Kidney (tissue), 14 donors: ENCODE results near the gene INPP5D. TPM values are rescaled to one million over a fixed set of nuclear protein-coding genes. Genes with fewer than 3 reads are reported as not detected.

ENCODE experiments used
- DNase-seq, 5 donors: peaks; one replicate each; pipeline ENCODE4 v3.0.0-alpha.2; 2013 to 2020
- FAIRE-seq: peaks from 2 replicates; lab custom pipeline; 2012; peaks lifted over from hg19 to GRCh38; lab: Jason Lieb, UNC
- H3K27ac ChIP-seq, 2 donors: one replicate each; pipeline ENCODE4 v1.7.0; 2013; ENCODE audit warnings: low read depth in 2 of 2, low read length in 2 of 2, inconsistent platforms in 1 of 2
- H3K27me3 ChIP-seq: one replicate; pipeline ENCODE4 v1.7.1; 2013; ENCODE audit warnings: low read length, inconsistent platforms; ENCODE audit not compliant: control insufficient read depth, insufficient read depth
- H3K36me3 ChIP-seq, 3 donors: one replicate each; pipeline versions ENCODE4 v1.7.0 to v1.7.1; 2013; ENCODE audit warnings: low read length in 3 of 3, control low read depth in 1 of 3, inconsistent platforms in 1 of 3; ENCODE audit not compliant: insufficient read depth in 3 of 3, control insufficient read depth in 2 of 3
- H3K4me1 ChIP-seq, 3 donors: one replicate each; pipeline versions ENCODE4 v1.7.0 to v1.7.1; 2013; ENCODE audit warnings: low read length in 3 of 3, inconsistent platforms in 1 of 3, low read depth in 1 of 3; ENCODE audit not compliant: control insufficient read depth in 2 of 3, insufficient read depth in 2 of 3
- H3K4me3 ChIP-seq, 3 donors: one replicate each; pipeline versions ENCODE4 v1.7.0 to v1.8.1; 2013; ENCODE audit warnings: low read length in 3 of 3, control low read depth in 1 of 3, inconsistent platforms in 1 of 3
- H3K9ac ChIP-seq, 3 donors: one replicate each; pipeline versions ENCODE4 v1.7.0 to v1.7.1; 2013; ENCODE audit warnings: low read length in 3 of 3, control low read depth in 1 of 3, inconsistent platforms in 1 of 3
- H3K9me3 ChIP-seq, 3 donors: one replicate each; pipeline versions ENCODE4 v1.7.0 to v1.7.1; 2013; ENCODE audit warnings: low read length in 3 of 3, control low read depth in 1 of 3, inconsistent platforms in 1 of 3; ENCODE audit not compliant: control insufficient read depth in 2 of 3, insufficient read depth in 1 of 3
- CTCF ChIP-seq: IDR thresholded peaks from 3 replicates; pipeline ENCODE4 v1.5.1; 2012; ENCODE audit warnings: mild to moderate bottlenecking, moderate library complexity, borderline replicate concordance; ENCODE audit not compliant: insufficient read depth; ENCODE audit errors: extremely low read depth
- intact Hi-C: fragments of 100-400 bp; cut with DNase I; formaldehyde crosslinking; loops from one replicate; pipeline ENCODE4 v1.11.1; 2022
- polyA plus RNA-seq: library from polyadenylated mRNA; stranded (reverse); fragments of 350-450 nt; fragmentation: Illumina TruSeq; extraction: RNeasy Lipid Tissue Mini Kit (QIAGEN cat#74804); gene quantifications from one replicate; pipeline ENCODE4 v1.2.3, GENCODE V29; 2014; ENCODE audit warnings: low read depth, low replicate concordance; ENCODE audit not compliant: insufficient read depth
- total RNA-seq: library from RNA; stranded (reverse); fragmentation: NEBNext Ultra II Directional; extraction: Animal tissue kit (Norgen Biotek cat#: 25700); gene quantifications from one replicate; pipeline ENCODE4 v1.2.1, GENCODE V29; 2021
- donor health status: control.
- donor health status: control.
- donor health status: control.
- donor health status: control.
- donor health status: control.
- donor health status: DM: yes; HTN: yes; CAD: no.
- donor health status: Normal renal cell carcinoma (clear cell type).

INPP5D gene
- total and polyA plus RNA-seq, 2 donors from 2014 or later: 2.6 to 29.6 TPM

- Histone ChIP-seq H3K27ac (no peak overlapping the region), H3K4me3 (no peak overlapping the region), H3K9me3 (no peaks in the 10 kb centered on the region), H3K36me3 (no peaks in the 10 kb centered on the region), H3K27me3 (no peaks in the 10 kb centered on the region), H3K9ac (no peak overlapping the region), H3K4me1 (no peaks in the 10 kb centered on the region)
- DNase-seq (peak in 1 of 5 donors; percentile 7), FAIRE-seq (no peak)
- intact Hi-C loops: no loop called here
- TF ChIP-seq CTCF: no peak
Measured at GRCh38 chr2:233115121-233115520, 55.0 kb downstream of the INPP5D start.

DNA sequence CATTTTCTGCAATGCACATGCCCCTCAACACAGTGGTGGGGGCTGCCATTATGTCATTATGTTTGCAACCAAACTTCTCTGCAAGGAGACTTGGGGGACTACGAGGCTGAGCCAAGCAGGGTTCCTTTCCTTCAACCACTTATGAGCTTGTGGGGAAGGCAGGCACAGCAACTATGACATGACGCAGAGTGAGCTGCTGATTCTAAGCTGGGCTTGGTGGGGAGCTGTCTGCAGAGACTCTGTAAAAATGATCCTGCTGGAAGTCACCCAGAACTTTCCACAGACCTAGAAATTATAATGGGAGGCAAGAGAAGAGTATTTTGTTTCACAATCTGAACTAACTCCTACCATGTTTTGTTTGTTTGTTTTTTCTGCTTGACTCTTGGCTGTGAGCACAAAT lies 55.6 kb downstream of the INPP5D start:
- no peak overlapping the region for H3K27ac ChIP-seq
- H3K4me3 ChIP-seq: no peak overlapping the region
- TF ChIP-seq CTCF: no peak
- DNase-seq (peak in 2 of 5 donors; percentile 10 to 14), FAIRE-seq (no peak)
- H3K9me3 ChIP-seq: no peaks in the 10 kb centered on the region
- intact Hi-C loops: no loop called here
- H3K4me1 ChIP-seq: no peaks in the 10 kb centered on the region
- H3K27me3 ChIP-seq: no peaks in the 10 kb centered on the region
- H3K36me3 ChIP-seq: no peaks in the 10 kb centered on the region
- no peak overlapping the region for H3K9ac ChIP-seq

DNA sequence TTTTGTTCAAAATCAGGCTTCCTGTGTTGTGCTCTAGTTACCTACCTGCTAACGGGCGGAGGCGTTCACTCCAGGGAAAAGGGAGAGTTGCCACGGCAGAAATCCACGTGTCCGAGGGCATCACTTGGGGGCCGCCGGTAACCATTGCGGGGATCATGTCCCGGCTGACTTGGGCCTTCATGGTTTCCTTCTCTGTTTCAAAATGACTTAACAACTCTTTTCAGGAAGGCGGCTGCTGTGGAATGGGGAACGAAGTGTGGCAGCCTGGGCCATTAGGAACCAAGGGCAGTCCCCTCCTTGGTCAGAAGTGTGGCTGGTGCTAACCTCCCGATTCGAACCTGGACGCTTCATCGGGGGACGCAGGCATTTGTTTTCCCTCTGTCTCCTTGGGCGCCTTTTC lies 56.8 kb downstream of the INPP5D start:
- intact Hi-C loops: no loop called here
- no peaks in the 10 kb centered on the region for H3K27me3 ChIP-seq
- H3K4me3 ChIP-seq: no peak overlapping the region
- no peak overlapping the region for H3K9ac ChIP-seq
- DNase-seq (no peak), FAIRE-seq (no peak)
- H3K4me1 ChIP-seq: no peaks in the 10 kb centered on the region
- no peak overlapping the region for H3K27ac ChIP-seq
- TF ChIP-seq CTCF: no peak
- H3K36me3 ChIP-seq: no peaks in the 10 kb centered on the region
- H3K9me3 ChIP-seq: no peaks in the 10 kb centered on the region

GRCh38 chr2:233117351-233117750 lies 57.2 kb downstream of the INPP5D start:
- Histone ChIP-seq H3K27me3 (no peaks in the 10 kb centered on the region), H3K4me3 (no peak overlapping the region), H3K27ac (no peak overlapping the region), H3K4me1 (no peaks in the 10 kb centered on the region), H3K36me3 (no peaks in the 10 kb centered on the region), H3K9ac (no peak overlapping the region), H3K9me3 (no peaks in the 10 kb centered on the region)
- TF ChIP-seq CTCF: no peak
- intact Hi-C loops: no loop called here
- FAIRE-seq (no peak), DNase-seq (no peak)
